ENCODE measurements around the gene DCANP1. TPM values are rescaled to one million over a fixed set of nuclear protein-coding genes. Genes with fewer than 3 reads are reported as not detected.
A peak's percentile ranks its signal among the peaks of the same experiment; 100 is the strongest.

DCANP1 gene
- total RNA-seq, 1 donor from 2014 or later = not detected

GRCh38 chr5:135442431-135443160, 4.6 kb downstream of the DCANP1 start:
- no peak for DNase-seq (ENCODE audit: low read depth, low spot score)

- no peak for DNase-seq (ENCODE audit: low read depth, low spot score)
These were observed 5.2 kb downstream of the DCANP1 start for GRCh38 chr5:135441919-135442318.

DNA sequence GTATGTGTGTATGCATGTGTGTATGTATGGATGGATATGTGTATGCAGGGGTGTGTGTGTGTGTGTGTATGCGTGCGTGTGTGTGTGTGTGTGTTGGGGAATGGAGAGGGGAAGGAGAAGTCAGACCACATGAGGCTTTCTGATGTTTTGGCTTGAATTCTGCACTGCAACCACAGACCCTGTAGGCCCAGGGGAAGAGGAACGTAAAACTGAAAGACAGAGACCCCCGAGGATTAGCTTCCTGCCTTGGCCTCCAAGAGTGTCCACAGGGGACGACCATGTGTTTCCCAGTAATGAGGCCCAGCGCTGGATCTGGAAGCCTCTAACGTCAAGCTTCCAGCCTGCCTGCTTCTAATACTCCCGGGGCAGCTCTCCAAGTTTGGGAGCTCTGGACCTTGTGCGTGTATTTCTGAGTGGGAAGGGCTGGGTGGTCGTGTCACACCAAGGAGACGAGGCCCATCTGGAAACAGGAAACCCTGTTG, 5.8 kb downstream of the DCANP1 start:
- no peak for DNase-seq (ENCODE audit: low read depth, low spot score)

GRCh38 chr5:135440916-135441315, 6.2 kb downstream of the DCANP1 start:
- no peak for DNase-seq (ENCODE audit: low read depth, low spot score)

DNA sequence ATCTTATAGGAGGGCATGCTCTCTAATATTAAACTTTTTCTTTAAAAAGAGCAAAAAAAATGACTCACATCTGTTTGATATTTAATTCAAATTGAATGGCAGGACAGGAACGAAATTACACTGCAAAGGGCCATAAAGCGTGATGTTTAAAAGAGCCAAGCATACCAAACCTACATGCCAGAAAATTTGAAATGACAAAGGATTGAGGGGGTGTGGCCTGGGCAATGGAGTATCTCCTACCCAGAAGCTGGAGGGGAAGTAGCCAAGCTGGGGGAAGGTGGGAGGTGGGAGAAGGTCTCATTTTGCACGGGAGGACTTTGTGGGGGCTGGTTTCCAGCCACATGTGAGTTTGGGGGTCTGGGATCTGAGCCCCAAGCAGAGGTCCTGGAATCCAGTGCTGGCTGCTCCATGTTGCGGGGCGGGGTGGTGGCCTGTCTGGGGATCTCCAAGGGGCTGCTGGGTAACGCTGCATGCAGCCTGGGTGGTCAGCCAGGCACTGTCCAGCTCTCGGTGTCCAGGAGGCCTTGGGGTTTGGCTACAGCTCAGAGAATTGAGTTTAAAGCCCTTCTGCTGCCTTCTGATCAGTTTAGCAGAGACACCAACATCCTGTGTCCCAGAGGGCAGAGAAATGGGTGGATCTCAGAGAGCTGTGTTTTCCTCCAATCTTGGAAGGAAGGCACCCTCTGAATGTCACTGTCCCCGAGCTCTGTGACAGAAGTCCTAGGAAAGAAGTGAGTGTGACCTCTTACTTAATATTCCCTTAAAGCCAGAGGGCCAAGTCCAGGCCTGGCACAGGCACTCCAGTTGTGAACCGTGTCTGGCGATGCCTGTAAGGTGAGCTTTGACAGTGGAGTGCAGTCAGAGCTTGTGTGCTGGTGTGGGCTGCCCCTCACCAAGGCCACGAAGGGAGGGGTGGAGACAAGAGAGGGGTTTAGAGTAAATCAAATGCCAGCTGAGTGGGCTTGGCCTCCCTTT, 7.6 kb downstream of the DCANP1 start:
- DNase-seq (ENCODE audit: low read depth, low spot score) = no peak

DNA sequence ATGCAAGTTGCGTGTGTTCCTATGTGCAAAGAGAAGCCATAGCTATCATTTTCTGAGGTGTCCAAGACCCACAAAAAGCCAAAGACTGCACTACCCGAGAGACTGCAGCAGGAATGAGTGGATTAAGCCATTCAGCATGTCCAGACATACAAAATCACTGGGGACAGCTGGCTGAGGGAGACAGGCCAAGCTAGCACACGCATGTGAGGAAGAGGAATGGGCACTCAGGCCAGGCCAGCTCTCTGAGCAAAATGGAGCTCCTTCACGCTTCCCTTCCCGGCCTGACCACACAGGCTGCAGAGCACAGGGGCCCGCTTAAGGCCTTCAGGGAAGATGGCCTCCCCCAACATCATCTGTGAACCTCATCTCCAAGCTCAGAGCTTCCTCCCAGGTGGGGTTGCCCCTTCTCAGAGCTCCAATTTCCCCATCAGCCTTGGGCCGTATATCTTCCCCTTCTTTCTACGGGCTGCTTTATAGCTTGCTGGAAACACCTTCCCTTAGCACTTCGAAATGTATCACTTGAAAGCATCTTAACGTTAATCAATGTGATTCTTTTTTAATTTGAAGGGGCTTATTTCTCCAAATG, 8.4 kb downstream of the DCANP1 start:
- DNase-seq (ENCODE audit: low read depth, low spot score) = no peak

GRCh38 chr5:135437796-135438560, 9.2 kb downstream of the DCANP1 start:
- DNase-seq (ENCODE audit: low read depth, low spot score) = peak; percentile 26

DNA sequence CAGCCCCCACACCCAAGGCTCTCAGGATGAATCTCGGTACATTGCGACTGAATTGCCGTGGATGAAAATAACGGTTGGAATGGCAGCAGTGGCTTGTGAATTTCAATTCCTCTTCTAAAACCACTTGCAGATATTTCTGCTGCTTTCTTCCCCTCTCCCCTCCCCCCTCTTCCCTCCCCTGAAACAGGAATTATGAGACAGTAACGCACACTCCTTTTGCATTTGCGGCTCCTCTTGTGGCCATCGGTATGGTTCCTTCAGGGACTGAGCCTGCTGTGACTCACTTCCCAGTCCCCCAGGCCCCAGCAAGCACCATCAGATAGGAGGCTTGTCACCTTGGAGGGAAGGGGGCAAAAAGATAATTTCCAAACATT, 9.7 kb downstream of the DCANP1 start:
- DNase-seq (ENCODE audit: low read depth, low spot score) = no peak

DNA sequence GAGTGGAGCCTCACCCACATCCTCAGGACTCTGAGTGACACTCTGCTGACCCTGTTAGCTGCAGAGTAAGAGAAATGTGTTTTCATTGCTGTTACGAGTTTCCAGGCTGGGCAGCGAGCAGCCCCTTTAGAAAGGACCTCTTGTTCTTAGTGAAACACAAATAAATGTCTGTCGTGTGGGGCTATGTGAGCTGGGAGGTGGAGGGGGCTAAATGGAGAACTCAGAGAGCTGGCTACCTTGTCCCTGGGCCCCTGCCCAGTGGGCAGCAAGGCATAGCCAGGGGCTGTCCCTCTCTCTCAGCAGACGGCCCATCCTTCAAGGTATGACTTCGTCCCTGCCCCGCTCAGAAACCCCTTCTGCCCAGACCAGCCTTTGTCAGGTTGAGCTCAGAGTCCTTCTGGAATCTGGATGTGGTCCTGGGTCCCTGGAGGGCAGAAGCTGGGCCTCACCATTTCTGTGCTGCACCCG, 10.2 kb downstream of the DCANP1 start:
- DNase-seq (ENCODE audit: low read depth, low spot score) = no peak

GRCh38 chr5:135435467-135436330, 11.4 kb downstream of the DCANP1 start:
- DNase-seq (ENCODE audit: low read depth, low spot score) = no peak

- no peak for DNase-seq (ENCODE audit: low read depth, low spot score)
These were observed 12.3 kb downstream of the DCANP1 start for GRCh38 chr5:135434591-135435466.

GRCh38 chr5:135433681-135434426, 13.3 kb downstream of the DCANP1 start:
- DNase-seq (ENCODE audit: low read depth, low spot score) = no peak

DNA sequence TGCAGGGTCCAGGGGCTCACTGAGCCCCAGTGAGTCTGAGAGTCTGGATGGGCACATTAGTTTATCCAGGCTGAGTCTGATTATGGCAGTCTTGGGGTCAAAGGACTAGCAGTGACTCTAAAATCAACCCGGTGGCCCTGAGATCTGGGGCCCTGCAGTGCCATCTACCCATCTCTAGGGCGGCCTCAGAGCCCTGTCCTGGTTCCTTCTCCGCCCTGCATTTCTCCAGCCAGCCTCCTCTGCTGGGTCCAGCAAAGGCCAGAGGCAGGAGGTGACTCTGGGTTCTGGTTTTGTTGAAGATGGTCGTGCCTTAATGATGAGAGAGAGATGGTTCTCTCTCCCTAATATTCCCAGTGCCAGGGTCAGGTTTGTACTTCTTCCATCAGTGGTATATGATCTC, 15.0 kb downstream of the DCANP1 start:
- no peak for DNase-seq (ENCODE audit: low read depth, low spot score)

DNA sequence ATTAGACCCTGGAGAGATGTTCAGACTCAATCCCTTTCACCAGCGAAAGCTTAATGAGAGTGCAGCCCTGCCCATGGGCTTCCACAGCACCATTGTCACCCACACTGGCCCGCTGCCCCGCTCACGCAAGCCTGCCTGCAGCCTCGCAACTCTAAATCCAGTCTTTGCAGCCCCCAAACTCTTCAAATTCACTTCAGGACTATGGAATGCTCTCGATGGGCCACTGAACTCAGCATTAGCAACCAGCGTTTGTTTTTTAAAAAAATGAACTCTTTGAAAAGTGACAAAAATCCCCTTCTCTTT, 17.1 kb downstream of the DCANP1 start:
- no peak for DNase-seq (ENCODE audit: low read depth, low spot score)

GRCh38 chr5:135429301-135430134, 17.6 kb downstream of the DCANP1 start:
- no peak for DNase-seq (ENCODE audit: low read depth, low spot score)

DNA sequence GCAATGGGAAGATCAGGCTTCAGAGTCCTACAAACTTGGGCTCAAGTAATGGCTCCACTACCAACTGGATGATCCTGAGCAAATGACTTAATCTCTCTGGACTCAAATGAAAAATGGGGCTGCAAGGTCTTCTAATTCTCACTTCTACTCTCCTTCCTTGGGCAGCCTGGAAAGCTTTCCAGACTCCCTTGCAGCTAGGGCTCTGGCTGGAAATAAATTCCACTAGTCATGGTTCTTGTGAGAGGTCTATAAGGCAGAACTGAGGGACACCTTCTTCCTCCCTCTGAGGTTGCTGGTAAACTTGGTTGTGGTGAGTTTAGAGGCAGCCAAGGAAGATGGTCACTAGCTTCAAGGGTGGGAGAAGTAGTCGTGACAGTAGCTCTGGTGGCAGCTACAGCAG, 18.6 kb downstream of the DCANP1 start:
- DNase-seq (ENCODE audit: low read depth, low spot score) = no peak

Data from pulmonary artery endothelial cell (primary cell).